K562 (cell line): ENCODE results near the gene PPP1R16B. TPM values are rescaled to one million over a fixed set of nuclear protein-coding genes. Genes with fewer than 3 reads are reported as not detected.

ENCODE experiments used
- BRD9 ChIP-seq: fragments of 450-650 bp; IDR thresholded peaks from 2 replicates; pipeline ENCODE4 v1.6.1; 2018; ENCODE audit warnings: low read depth; ENCODE audit not compliant: partially characterized antibody
- CREM ChIP-seq: IDR thresholded peaks from 2 replicates; pipeline ENCODE4 v1.6.1; 2014; ENCODE audit warnings: antibody characterized with exemption, low read depth
- E2F5 ChIP-seq: sonication (generic); formaldehyde crosslinking; IDR thresholded peaks from 2 replicates; pipeline ENCODE4 v1.8.0; 2022; ENCODE audit warnings: mild to moderate bottlenecking, missing genetic modification reagents
- KLF1 ChIP-seq: fragments of 450-650 bp; IDR thresholded peaks from 2 replicates; pipeline ENCODE4 v1.6.1; 2016; ENCODE audit warnings: missing genetic modification characterization, missing compliant biosample characterization
- MBD2 ChIP-seq: sonication (generic); IDR thresholded peaks from 2 replicates; pipeline ENCODE4 v1.6.1; 2016; ENCODE audit warnings: low read depth, borderline replicate concordance
- NCOA4 ChIP-seq: fragments of 450-650 bp; IDR thresholded peaks from 2 replicates; pipeline ENCODE4 v1.6.1; 2018; ENCODE audit warnings: mild to moderate bottlenecking; ENCODE audit not compliant: partially characterized antibody
- OTX1 ChIP-seq: fragments of 450-650 bp; formaldehyde crosslinking; IDR thresholded peaks from 2 replicates; pipeline ENCODE4 v1.4.0; 2022; ENCODE audit warnings: mild to moderate bottlenecking
- PHF20 ChIP-seq: fragments of 450-650 bp; IDR thresholded peaks from 2 replicates; pipeline ENCODE4 v1.6.1; 2018; ENCODE audit not compliant: partially characterized antibody
- POLR3A ChIP-seq: IDR thresholded peaks from 2 replicates; pipeline ENCODE4 v1.6.1; 2011; ENCODE audit warnings: borderline replicate concordance, mild to moderate bottlenecking, moderate library complexity; ENCODE audit not compliant: insufficient read length, insufficient read depth; ENCODE audit errors: extremely low read depth
- POU5F1 ChIP-seq: fragments of 150-350 bp; IDR thresholded peaks from 2 replicates; pipeline ENCODE4 v1.6.1; 2014; ENCODE audit warnings: borderline replicate concordance, low read length, low read depth, mild to moderate bottlenecking; ENCODE audit not compliant: partially characterized antibody
- SUPT5H ChIP-seq: fragments of 450-650 bp; IDR thresholded peaks from 2 replicates; pipeline ENCODE4 v1.6.1; 2016
- TAF15 ChIP-seq: fragments of 200-400 bp; formaldehyde crosslinking; IDR thresholded peaks from 2 replicates; pipeline ENCODE4 v1.6.1; 2017; ENCODE audit warnings: mild to moderate bottlenecking, low read depth, low read length, moderate library complexity
- TFE3 ChIP-seq: fragments of 450-650 bp; formaldehyde crosslinking; IDR thresholded peaks from 2 replicates; pipeline ENCODE4 v1.4.0; 2020; ENCODE audit warnings: mild to moderate bottlenecking, mixed read lengths
- ZNF324 ChIP-seq: fragments of 250-450 bp; sonication (Bioruptor Pico); IDR thresholded peaks from 2 replicates; pipeline ENCODE4 v1.4.0; 2020; ENCODE audit warnings: mild to moderate bottlenecking
- ZNF354B ChIP-seq: fragments of 250-450 bp; sonication (Bioruptor Pico); IDR thresholded peaks from 2 replicates; pipeline ENCODE4 v1.4.0; 2020
- ZNF511 ChIP-seq: sonication (generic); formaldehyde crosslinking; IDR thresholded peaks from 2 replicates; pipeline ENCODE4 v1.8.0; 2022; ENCODE audit warnings: mild to moderate bottlenecking, missing genetic modification reagents
- ZNF668 ChIP-seq: fragments of 250-450 bp; sonication (Bioruptor Pico); IDR thresholded peaks from 2 replicates; pipeline ENCODE4 v1.8.0; 2022; ENCODE audit warnings: mild to moderate bottlenecking, inconsistent platforms
- ZNF696 ChIP-seq: fragments of 250-450 bp; sonication (Bioruptor Pico); conservative IDR thresholded peaks from 2 replicates; pipeline ENCODE4 v1.4.0; 2020; ENCODE audit warnings: mild to moderate bottlenecking, moderate library complexity
- ZNF707 ChIP-seq: fragments of 250-450 bp; sonication (Bioruptor Pico); conservative IDR thresholded peaks from 2 replicates; pipeline ENCODE4 v1.8.0; 2022; ENCODE audit warnings: inconsistent platforms, mild to moderate bottlenecking, moderate library complexity
- ZNF77 ChIP-seq: fragments of 250-450 bp; sonication (Bioruptor Pico); IDR thresholded peaks from 2 replicates; pipeline ENCODE4 v1.5.0; 2020
- ZNF780A ChIP-seq: fragments of 250-450 bp; sonication (Bioruptor Pico); IDR thresholded peaks from 2 replicates; pipeline ENCODE4 v1.5.0; 2021; ENCODE audit warnings: mild to moderate bottlenecking
- polyA plus RNA-seq, 8 experiments: library from polyadenylated mRNA; depleted of rRNA in 4 of 8; stranded (reverse) in 5 of 8; unstranded in 3 of 8; fragments of >200 nt; fragmentation: Nextera tagmentation in 2 of 8; fragmentation: Illumina TruSeq in 1 of 8; extraction: Ambion mirVana in 2 of 8; extraction: Trizol in 1 of 8; gene quantifications; 2 replicates each; pipeline versions ENCODE4 v1.2.1 to v1.2.3, GENCODE V29; 2011 to 2014; ENCODE audit warnings: inconsistent platforms in 1 of 8, missing spikeins in 1 of 8
- total RNA-seq, 7 experiments: library from RNA; depleted of rRNA in 6 of 7; stranded (reverse); fragments of >200 nt in 6 of 7; fragmentation: Illumina TruSeq in 2 of 7; extraction: Trizol in 2 of 7; gene quantifications; 2 replicates each; pipeline versions ENCODE4 v1.2.1 to v1.2.3, GENCODE V29; 2011 to 2021; ENCODE audit warnings: low replicate concordance in 1 of 7
- TF ChIP-seq, protein P1 (sequence below), 2 experiments: fragments of 250-450 bp in 1 of 2; fragments of 450-650 bp in 1 of 2; sonication (Bioruptor Pico) in 1 of 2; IDR thresholded peaks; 2 replicates each; pipeline versions ENCODE4 v1.6.1 to v1.8.0; 2016 to 2021; ENCODE audit warnings: mild to moderate bottlenecking in 2 of 2, moderate library complexity in 2 of 2, missing compliant biosample characterization in 1 of 2, missing genetic modification characterization in 1 of 2
- TF ChIP-seq, protein P2 (sequence below): fragments of 450-650 bp; conservative IDR thresholded peaks from 2 replicates; pipeline ENCODE4 v1.6.1; 2016; ENCODE audit warnings: missing genetic modification characterization, low read depth, mild to moderate bottlenecking, missing compliant biosample characterization, moderate library complexity
- TF ChIP-seq, protein P3 (sequence below): sonication (generic); formaldehyde crosslinking; IDR thresholded peaks from 2 replicates; pipeline ENCODE4 v1.8.0; 2022; ENCODE audit warnings: mild to moderate bottlenecking, missing genetic modification reagents, borderline replicate concordance

PPP1R16B gene
- total and polyA plus RNA-seq, 9 of the 15 experiments (the other 6 are each of a cell fraction or from before 2014, with no cell fraction given), result 1.5 to 11.5 (median 6.8) TPM

DNA sequence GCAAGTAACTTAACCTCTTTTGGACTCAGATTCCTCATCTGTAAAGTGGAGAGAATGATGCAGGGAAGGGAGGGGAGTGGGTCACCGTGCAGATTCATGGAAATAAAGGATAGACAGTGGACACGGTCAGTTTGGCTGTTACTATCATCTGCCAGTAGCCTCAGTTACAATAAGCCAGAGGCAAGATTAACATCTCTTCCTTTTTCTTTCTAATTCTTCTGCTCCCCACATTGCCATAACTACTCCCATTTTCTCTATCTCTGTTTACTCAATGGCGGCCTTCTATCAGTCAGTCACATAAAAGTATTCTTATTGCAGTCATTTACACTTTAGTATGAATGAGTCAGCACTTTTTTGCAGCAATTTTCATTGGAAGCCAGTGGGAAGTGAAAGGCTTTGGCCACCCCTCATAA lies 49.2 kb downstream of the PPP1R16B start (continued):
- TF ChIP-seq TFE3, result no peak
- TF ChIP-seq, protein P1, sequence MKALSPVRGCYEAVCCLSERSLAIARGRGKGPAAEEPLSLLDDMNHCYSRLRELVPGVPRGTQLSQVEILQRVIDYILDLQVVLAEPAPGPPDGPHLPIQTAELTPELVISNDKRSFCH (CRISPR knock-in tag; IDR thresholded peaks at IDR 0.05), result no peak
- TF ChIP-seq, protein P1 (tag; IDR thresholded peaks at IDR 0.05), result peak; percentile 79; the same call in 1 of the 2 replicates
- no peak for TF ChIP-seq PHF20
- no peak for TF ChIP-seq TAF15
- no peak for TF ChIP-seq ZNF780A (CRISPR knock-in tag)
- no peak for TF ChIP-seq ZNF77 (CRISPR knock-in tag)
- no peak for TF ChIP-seq KLF1 (tag)
- no peak for TF ChIP-seq POLR3A
- TF ChIP-seq, protein P2, sequence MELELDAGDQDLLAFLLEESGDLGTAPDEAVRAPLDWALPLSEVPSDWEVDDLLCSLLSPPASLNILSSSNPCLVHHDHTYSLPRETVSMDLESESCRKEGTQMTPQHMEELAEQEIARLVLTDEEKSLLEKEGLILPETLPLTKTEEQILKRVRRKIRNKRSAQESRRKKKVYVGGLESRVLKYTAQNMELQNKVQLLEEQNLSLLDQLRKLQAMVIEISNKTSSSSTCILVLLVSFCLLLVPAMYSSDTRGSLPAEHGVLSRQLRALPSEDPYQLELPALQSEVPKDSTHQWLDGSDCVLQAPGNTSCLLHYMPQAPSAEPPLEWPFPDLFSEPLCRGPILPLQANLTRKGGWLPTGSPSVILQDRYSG (tag), result peak; percentile 75; the same call in 1 of the 2 replicates
- no peak for TF ChIP-seq SUPT5H
- TF ChIP-seq, protein P3, sequence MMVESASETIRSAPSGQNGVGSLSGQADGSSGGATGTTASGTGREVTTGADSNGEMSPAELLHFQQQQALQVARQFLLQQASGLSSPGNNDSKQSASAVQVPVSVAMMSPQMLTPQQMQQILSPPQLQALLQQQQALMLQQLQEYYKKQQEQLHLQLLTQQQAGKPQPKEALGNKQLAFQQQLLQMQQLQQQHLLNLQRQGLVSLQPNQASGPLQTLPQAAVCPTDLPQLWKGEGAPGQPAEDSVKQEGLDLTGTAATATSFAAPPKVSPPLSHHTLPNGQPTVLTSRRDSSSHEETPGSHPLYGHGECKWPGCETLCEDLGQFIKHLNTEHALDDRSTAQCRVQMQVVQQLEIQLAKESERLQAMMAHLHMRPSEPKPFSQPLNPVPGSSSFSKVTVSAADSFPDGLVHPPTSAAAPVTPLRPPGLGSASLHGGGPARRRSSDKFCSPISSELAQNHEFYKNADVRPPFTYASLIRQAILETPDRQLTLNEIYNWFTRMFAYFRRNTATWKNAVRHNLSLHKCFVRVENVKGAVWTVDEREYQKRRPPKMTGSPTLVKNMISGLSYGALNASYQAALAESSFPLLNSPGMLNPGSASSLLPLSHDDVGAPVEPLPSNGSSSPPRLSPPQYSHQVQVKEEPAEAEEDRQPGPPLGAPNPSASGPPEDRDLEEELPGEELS (CRISPR knock-in tag), result no peak
- no peak for TF ChIP-seq ZNF696
- TF ChIP-seq MBD2, result no peak
- peak; percentile 75; the same call in 1 of the 2 replicates for TF ChIP-seq OTX1
- no peak for TF ChIP-seq POU5F1
- no peak for TF ChIP-seq ZNF324 (CRISPR knock-in tag)
- no peak for TF ChIP-seq E2F5 (CRISPR knock-in tag)
- TF ChIP-seq CREM, result no peak
- TF ChIP-seq ZNF511, result no peak
- TF ChIP-seq NCOA4, result no peak
- no peak for TF ChIP-seq ZNF668
- TF ChIP-seq ZNF354B (CRISPR knock-in tag), result no peak
- TF ChIP-seq ZNF707 (CRISPR knock-in tag), result no peak
- no peak for TF ChIP-seq BRD9
